Measurements from ENCODE around the gene PRDX6. TPM values are rescaled to one million over a fixed set of nuclear protein-coding genes. Genes with fewer than 3 reads are reported as not detected.

PRDX6 gene
- total and polyA plus RNA-seq, 2 of the 8 experiments (the other 6 are each of a cell fraction or from before 2014, with no cell fraction given): 348 to 677 TPM

DNA sequence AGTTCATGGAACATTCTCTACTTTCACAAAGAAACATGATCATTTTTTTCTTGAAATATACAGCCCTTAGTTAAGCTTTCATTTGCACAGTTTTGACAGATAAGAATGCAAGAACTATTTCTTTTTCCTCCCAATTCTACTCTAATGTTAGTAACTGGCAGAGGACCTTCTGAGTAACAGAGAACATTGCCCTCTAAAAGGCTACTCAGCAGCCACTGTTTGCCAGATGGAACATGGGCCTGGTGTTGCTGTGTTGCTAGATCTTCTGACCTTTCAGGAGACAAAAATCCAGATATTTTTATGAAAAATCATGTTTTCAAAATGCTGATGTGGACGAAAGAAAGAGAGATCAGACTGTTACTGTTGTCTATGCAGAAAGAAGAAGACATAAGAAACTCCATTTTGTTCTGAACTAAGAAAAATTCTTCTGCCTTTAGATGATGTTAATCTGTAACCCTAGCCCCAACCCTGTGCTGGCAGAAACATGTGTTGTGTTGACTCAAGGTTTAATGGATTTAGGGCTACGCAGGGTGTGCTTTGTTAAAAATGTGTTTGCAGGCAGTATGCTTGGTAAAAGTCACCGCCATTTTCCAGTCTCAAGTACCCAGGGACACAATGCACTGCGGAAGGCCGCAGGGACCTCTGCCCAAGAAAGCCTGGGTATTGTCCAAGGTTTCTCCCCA lies 2.9 kb upstream of the PRDX6 start (continued):
- TF ChIP-seq, protein P1, sequence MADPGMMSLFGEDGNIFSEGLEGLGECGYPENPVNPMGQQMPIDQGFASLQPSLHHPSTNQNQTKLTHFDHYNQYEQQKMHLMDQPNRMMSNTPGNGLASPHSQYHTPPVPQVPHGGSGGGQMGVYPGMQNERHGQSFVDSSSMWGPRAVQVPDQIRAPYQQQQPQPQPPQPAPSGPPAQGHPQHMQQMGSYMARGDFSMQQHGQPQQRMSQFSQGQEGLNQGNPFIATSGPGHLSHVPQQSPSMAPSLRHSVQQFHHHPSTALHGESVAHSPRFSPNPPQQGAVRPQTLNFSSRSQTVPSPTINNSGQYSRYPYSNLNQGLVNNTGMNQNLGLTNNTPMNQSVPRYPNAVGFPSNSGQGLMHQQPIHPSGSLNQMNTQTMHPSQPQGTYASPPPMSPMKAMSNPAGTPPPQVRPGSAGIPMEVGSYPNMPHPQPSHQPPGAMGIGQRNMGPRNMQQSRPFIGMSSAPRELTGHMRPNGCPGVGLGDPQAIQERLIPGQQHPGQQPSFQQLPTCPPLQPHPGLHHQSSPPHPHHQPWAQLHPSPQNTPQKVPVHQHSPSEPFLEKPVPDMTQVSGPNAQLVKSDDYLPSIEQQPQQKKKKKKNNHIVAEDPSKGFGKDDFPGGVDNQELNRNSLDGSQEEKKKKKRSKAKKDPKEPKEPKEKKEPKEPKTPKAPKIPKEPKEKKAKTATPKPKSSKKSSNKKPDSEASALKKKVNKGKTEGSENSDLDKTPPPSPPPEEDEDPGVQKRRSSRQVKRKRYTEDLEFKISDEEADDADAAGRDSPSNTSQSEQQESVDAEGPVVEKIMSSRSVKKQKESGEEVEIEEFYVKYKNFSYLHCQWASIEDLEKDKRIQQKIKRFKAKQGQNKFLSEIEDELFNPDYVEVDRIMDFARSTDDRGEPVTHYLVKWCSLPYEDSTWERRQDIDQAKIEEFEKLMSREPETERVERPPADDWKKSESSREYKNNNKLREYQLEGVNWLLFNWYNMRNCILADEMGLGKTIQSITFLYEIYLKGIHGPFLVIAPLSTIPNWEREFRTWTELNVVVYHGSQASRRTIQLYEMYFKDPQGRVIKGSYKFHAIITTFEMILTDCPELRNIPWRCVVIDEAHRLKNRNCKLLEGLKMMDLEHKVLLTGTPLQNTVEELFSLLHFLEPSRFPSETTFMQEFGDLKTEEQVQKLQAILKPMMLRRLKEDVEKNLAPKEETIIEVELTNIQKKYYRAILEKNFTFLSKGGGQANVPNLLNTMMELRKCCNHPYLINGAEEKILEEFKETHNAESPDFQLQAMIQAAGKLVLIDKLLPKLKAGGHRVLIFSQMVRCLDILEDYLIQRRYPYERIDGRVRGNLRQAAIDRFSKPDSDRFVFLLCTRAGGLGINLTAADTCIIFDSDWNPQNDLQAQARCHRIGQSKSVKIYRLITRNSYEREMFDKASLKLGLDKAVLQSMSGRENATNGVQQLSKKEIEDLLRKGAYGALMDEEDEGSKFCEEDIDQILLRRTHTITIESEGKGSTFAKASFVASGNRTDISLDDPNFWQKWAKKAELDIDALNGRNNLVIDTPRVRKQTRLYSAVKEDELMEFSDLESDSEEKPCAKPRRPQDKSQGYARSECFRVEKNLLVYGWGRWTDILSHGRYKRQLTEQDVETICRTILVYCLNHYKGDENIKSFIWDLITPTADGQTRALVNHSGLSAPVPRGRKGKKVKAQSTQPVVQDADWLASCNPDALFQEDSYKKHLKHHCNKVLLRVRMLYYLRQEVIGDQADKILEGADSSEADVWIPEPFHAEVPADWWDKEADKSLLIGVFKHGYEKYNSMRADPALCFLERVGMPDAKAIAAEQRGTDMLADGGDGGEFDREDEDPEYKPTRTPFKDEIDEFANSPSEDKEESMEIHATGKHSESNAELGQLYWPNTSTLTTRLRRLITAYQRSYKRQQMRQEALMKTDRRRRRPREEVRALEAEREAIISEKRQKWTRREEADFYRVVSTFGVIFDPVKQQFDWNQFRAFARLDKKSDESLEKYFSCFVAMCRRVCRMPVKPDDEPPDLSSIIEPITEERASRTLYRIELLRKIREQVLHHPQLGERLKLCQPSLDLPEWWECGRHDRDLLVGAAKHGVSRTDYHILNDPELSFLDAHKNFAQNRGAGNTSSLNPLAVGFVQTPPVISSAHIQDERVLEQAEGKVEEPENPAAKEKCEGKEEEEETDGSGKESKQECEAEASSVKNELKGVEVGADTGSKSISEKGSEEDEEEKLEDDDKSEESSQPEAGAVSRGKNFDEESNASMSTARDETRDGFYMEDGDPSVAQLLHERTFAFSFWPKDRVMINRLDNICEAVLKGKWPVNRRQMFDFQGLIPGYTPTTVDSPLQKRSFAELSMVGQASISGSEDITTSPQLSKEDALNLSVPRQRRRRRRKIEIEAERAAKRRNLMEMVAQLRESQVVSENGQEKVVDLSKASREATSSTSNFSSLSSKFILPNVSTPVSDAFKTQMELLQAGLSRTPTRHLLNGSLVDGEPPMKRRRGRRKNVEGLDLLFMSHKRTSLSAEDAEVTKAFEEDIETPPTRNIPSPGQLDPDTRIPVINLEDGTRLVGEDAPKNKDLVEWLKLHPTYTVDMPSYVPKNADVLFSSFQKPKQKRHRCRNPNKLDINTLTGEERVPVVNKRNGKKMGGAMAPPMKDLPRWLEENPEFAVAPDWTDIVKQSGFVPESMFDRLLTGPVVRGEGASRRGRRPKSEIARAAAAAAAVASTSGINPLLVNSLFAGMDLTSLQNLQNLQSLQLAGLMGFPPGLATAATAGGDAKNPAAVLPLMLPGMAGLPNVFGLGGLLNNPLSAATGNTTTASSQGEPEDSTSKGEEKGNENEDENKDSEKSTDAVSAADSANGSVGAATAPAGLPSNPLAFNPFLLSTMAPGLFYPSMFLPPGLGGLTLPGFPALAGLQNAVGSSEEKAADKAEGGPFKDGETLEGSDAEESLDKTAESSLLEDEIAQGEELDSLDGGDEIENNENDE (IDR thresholded peaks at IDR 0.05; ENCODE audit: insufficient replicate concordance, low read length): no peak
- TF ChIP-seq SIRT6 (IDR thresholded peaks at IDR 0.05; ENCODE audit: low read length) (no peak), CHD2 (IDR thresholded peaks at IDR 0.05; ENCODE audit: low read length) (no peak), RAD21 (IDR thresholded peaks at IDR 0.05 in 1 of 2, conservative IDR thresholded peaks at IDR 0.05 in 1 of 2; ENCODE audit: low read depth in 2 of 2, low read length in 2 of 2) (no peak), GABPA (IDR thresholded peaks at IDR 0.05; ENCODE audit: borderline replicate concordance, insufficient read depth, low read length) (no peak), POLR2A (IDR thresholded peaks at IDR 0.05; ENCODE audit: control extremely low read depth in 1 of 2, low read depth in 2 of 2, low read length in 2 of 2) (no peak), JUND (IDR thresholded peaks at IDR 0.05; ENCODE audit: low read length) (no peak)

Data from H1 (cell line).